GM19240 (cell line): ENCODE results near the gene AGAP1.

ENCODE experiments used
- DNase-seq: peaks from one replicate; pipeline ENCODE4 v3.0.0; 2011; ENCODE audit warnings: low spot score; ENCODE audit not compliant: insufficient read length

Gene AGAP1

GRCh38 chr2:235956281-235956970 lies 462.6 kb downstream of the AGAP1 start:
- DNase-seq = no peak

- DNase-seq = no peak
Observed at GRCh38 chr2:235957251-235957650, 463.4 kb downstream of the AGAP1 start.

- no peak for DNase-seq
Observed at GRCh38 chr2:235958221-235958930, 464.5 kb downstream of the AGAP1 start.

GRCh38 chr2:235958931-235959410 lies 465.1 kb downstream of the AGAP1 start:
- DNase-seq = no peak

- DNase-seq = no peak
Observed at GRCh38 chr2:235960011-235960715, 466.3 kb downstream of the AGAP1 start.

- no peak for DNase-seq
Observed at GRCh38 chr2:235960716-235961640, 467.1 kb downstream of the AGAP1 start.

GRCh38 chr2:235961711-235962110 lies 467.9 kb downstream of the AGAP1 start:
- DNase-seq = no peak

- DNase-seq = no peak
Observed at GRCh38 chr2:235963853-235964577, 470.2 kb downstream of the AGAP1 start.

- no peak for DNase-seq
Observed at GRCh38 chr2:235964787-235965390, 471.0 kb downstream of the AGAP1 start.

GRCh38 chr2:235966396-235966795 lies 472.6 kb downstream of the AGAP1 start:
- DNase-seq = no peak

GRCh38 chr2:235966932-235967757 lies 473.3 kb downstream of the AGAP1 start:
- no peak for DNase-seq

GRCh38 chr2:235968155-235968554 lies 474.3 kb downstream of the AGAP1 start:
- DNase-seq = no peak

GRCh38 chr2:235968616-235969324 lies 474.9 kb downstream of the AGAP1 start:
- DNase-seq = no peak

GRCh38 chr2:235970204-235971040 lies 476.6 kb downstream of the AGAP1 start:
- DNase-seq = no peak

GRCh38 chr2:235976516-235976915 lies 482.7 kb downstream of the AGAP1 start:
- no peak for DNase-seq

GRCh38 chr2:235976956-235977355 lies 483.1 kb downstream of the AGAP1 start:
- DNase-seq = no peak

GRCh38 chr2:235977445-235977844 lies 483.6 kb downstream of the AGAP1 start:
- DNase-seq = no peak

GRCh38 chr2:235978022-235978421 lies 484.2 kb downstream of the AGAP1 start:
- DNase-seq = no peak
